H1 (cell line): ENCODE results near the gene PSMB4. TPM values are rescaled to one million over a fixed set of nuclear protein-coding genes. Genes with fewer than 3 reads are reported as not detected.

ENCODE experiments used
- CBX5 ChIP-seq: fragments of 300-800, 300-1000 bp; sonication (generic); IDR thresholded peaks from 2 replicates; pipeline ENCODE4 v1.7.1; 2016; ENCODE audit warnings: antibody characterized with exemption, low read length, low read depth
- CBX8 ChIP-seq: fragments of 300-800, 300-1000 bp; sonication (generic); IDR thresholded peaks from 2 replicates; pipeline ENCODE4 v1.7.1; 2016; ENCODE audit warnings: low read depth, low read length, borderline replicate concordance
- CHD1 ChIP-seq: IDR thresholded peaks from 2 replicates; pipeline ENCODE4 v1.6.1; 2012; ENCODE audit warnings: low read depth, low read length, improper control_type of control experiment
- HDAC6 ChIP-seq: IDR thresholded peaks from one replicate; pipeline ENCODE4 v1.7.1; 2012; ENCODE audit warnings: low read depth, mild to moderate bottlenecking, inconsistent platforms, low read length, moderate library complexity
- JUND ChIP-seq: IDR thresholded peaks from 2 replicates; pipeline ENCODE4 v1.6.1; 2011; ENCODE audit warnings: mild to moderate bottlenecking, improper control_type of control experiment, low read length
- KDM1A ChIP-seq: fragments of 200-600, 300-600 bp; sonication (generic); IDR thresholded peaks from 2 replicates; pipeline ENCODE4 v1.7.1; 2016; ENCODE audit warnings: mild to moderate bottlenecking, low read length, borderline replicate concordance
- KDM4A ChIP-seq: IDR thresholded peaks from one replicate; pipeline ENCODE4 v1.7.1; 2012; ENCODE audit warnings: low read depth, mild to moderate bottlenecking, moderate library complexity, low read length, inconsistent platforms; ENCODE audit not compliant: severe bottlenecking
- POLR2AphosphoS5 ChIP-seq: IDR thresholded peaks from 2 replicates; pipeline ENCODE4 v1.6.1; 2011; ENCODE audit warnings: low read depth, low read length
- RAD21 ChIP-seq, 2 experiments: IDR thresholded peaks in 1 of 2; conservative IDR thresholded peaks in 1 of 2; 2 replicates each; pipeline ENCODE4 v1.6.1; 2011; ENCODE audit warnings: low read depth in 2 of 2, low read length in 2 of 2, improper control_type of control experiment in 1 of 2, inconsistent platforms in 1 of 2, mild to moderate bottlenecking in 1 of 2, moderate library complexity in 1 of 2
- RBBP5 ChIP-seq: IDR thresholded peaks from 2 replicates; pipeline ENCODE4 v1.7.1; 2012; ENCODE audit warnings: low read depth, mild to moderate bottlenecking, inconsistent platforms, low read length, moderate library complexity, borderline replicate concordance
- RNF2 ChIP-seq: fragments of 200-900, 300-1000 bp; sonication (generic); IDR thresholded peaks from 2 replicates; pipeline ENCODE4 v1.7.1; 2016; ENCODE audit warnings: borderline replicate concordance, low read depth, mild to moderate bottlenecking, antibody characterized with exemption, low read length; ENCODE audit not compliant: poor library complexity, severe bottlenecking; ENCODE audit errors: missing control alignments
- RXRA ChIP-seq: IDR thresholded peaks from 2 replicates; pipeline ENCODE4 v1.6.1; 2011; ENCODE audit warnings: low read depth, mild to moderate bottlenecking, low read length, moderate library complexity; ENCODE audit not compliant: insufficient read depth
- SAP30 ChIP-seq: fragments of 300-600 bp; sonication (generic); IDR thresholded peaks from 2 replicates; pipeline ENCODE4 v1.7.1; 2012; ENCODE audit warnings: low read length, moderate library complexity, mild to moderate bottlenecking, inconsistent platforms; ENCODE audit not compliant: insufficient read depth, insufficient replicate concordance
- SIX5 ChIP-seq: IDR thresholded peaks from 2 replicates; pipeline ENCODE4 v1.6.1; 2011; ENCODE audit warnings: mild to moderate bottlenecking, low read depth, low read length
- TAF7 ChIP-seq: optimal IDR thresholded peaks from 2 replicates; pipeline ENCODE3; 2011; ENCODE audit warnings: low read depth, mild to moderate bottlenecking, inconsistent platforms, low read length, moderate library complexity, borderline replicate concordance
- TBP ChIP-seq: IDR thresholded peaks from 2 replicates; pipeline ENCODE4 v1.6.1; 2011; ENCODE audit warnings: low read depth, low read length, improper control_type of control experiment
- polyA plus RNA-seq, 7 experiments: library from polyadenylated mRNA; depleted of rRNA in 3 of 7; stranded (reverse) in 5 of 7; unstranded in 2 of 7; fragments of >200 nt in 5 of 7; fragments of 200-250 nt in 2 of 7; gene quantifications; 1 replicate in 5 of 7; 2 replicates in 1 of 7; 4 replicates in 1 of 7; pipeline versions ENCODE4 v1.2.1 to v1.2.3, GENCODE V29; 2011 to 2013; ENCODE audit warnings: missing spikeins in 2 of 7, mixed read lengths in 2 of 7
- total RNA-seq: library from RNA; stranded (reverse); fragmentation: NEBNext Ultra II Directional; extraction: Animal tissue kit (Norgen Biotek cat#: 25700); gene quantifications from 2 replicates; pipeline ENCODE4 v1.2.1, GENCODE V29; 2021
- TF ChIP-seq, protein P1 (sequence below): IDR thresholded peaks from 2 replicates; pipeline ENCODE4 v1.6.1; 2012; ENCODE audit warnings: low read length, inconsistent platforms
- TF ChIP-seq, protein P2 (sequence below), 3 experiments: IDR thresholded peaks; 1 replicate in 2 of 3; 2 replicates in 1 of 3; pipeline versions ENCODE4 v1.5.1 to v1.6.1; 2011; ENCODE audit warnings: low read length in 3 of 3, mild to moderate bottlenecking in 3 of 3, inconsistent platforms in 2 of 3, low read depth in 1 of 3, moderate library complexity in 1 of 3; ENCODE audit not compliant: insufficient read depth in 1 of 3; ENCODE audit errors: control extremely low read depth in 1 of 3

PSMB4 gene
- total and polyA plus RNA-seq, 2 of the 8 experiments (the other 6 are each of a cell fraction or from before 2014, with no cell fraction given) = 430 to 1,098 TPM

GRCh38 chr1:151399324-151400171 is at the start of gene PSMB4 (continued):
- peak; percentile 82 for TF ChIP-seq TAF7
- peak; percentile 63 for TF ChIP-seq SIX5
- no peak; the same call in 1 of the 2 replicates for TF ChIP-seq JUND
- TF ChIP-seq RXRA = no peak
- TF ChIP-seq CBX8 = no peak
- no peak for TF ChIP-seq KDM4A
- no peak for TF ChIP-seq CHD1
- TF ChIP-seq POLR2AphosphoS5 = peak; percentile 95
- TF ChIP-seq SAP30 = no peak
- no peak for TF ChIP-seq RNF2
- no peak for TF ChIP-seq CBX5
- peak; percentile 52 to 59 for TF ChIP-seq RAD21 (IDR thresholded peaks at IDR 0.05 in 1 of 2, conservative IDR thresholded peaks at IDR 0.05 in 1 of 2; ENCODE audit: low read depth in 2 of 2, low read length in 2 of 2)
- peak; percentile 91 for TF ChIP-seq TBP
- TF ChIP-seq KDM1A = no peak
- TF ChIP-seq HDAC6 = no peak
- TF ChIP-seq, protein P1, sequence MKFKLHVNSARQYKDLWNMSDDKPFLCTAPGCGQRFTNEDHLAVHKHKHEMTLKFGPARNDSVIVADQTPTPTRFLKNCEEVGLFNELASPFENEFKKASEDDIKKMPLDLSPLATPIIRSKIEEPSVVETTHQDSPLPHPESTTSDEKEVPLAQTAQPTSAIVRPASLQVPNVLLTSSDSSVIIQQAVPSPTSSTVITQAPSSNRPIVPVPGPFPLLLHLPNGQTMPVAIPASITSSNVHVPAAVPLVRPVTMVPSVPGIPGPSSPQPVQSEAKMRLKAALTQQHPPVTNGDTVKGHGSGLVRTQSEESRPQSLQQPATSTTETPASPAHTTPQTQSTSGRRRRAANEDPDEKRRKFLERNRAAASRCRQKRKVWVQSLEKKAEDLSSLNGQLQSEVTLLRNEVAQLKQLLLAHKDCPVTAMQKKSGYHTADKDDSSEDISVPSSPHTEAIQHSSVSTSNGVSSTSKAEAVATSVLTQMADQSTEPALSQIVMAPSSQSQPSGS = no peak
- peak; percentile 77; the same call in 1 of the 2 replicates for TF ChIP-seq RBBP5
- TF ChIP-seq, protein P2, sequence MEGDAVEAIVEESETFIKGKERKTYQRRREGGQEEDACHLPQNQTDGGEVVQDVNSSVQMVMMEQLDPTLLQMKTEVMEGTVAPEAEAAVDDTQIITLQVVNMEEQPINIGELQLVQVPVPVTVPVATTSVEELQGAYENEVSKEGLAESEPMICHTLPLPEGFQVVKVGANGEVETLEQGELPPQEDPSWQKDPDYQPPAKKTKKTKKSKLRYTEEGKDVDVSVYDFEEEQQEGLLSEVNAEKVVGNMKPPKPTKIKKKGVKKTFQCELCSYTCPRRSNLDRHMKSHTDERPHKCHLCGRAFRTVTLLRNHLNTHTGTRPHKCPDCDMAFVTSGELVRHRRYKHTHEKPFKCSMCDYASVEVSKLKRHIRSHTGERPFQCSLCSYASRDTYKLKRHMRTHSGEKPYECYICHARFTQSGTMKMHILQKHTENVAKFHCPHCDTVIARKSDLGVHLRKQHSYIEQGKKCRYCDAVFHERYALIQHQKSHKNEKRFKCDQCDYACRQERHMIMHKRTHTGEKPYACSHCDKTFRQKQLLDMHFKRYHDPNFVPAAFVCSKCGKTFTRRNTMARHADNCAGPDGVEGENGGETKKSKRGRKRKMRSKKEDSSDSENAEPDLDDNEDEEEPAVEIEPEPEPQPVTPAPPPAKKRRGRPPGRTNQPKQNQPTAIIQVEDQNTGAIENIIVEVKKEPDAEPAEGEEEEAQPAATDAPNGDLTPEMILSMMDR (IDR thresholded peaks at IDR 0.05; ENCODE audit: control extremely low read depth in 1 of 3, insufficient read depth in 1 of 3, low read depth in 1 of 3, low read length in 3 of 3) = peak; percentile 16 to 56 (median 33); a peak in 2 of 4 replicates
